ENCODE measurements around the gene SSR3. TPM values are rescaled to one million over a fixed set of nuclear protein-coding genes. Genes with fewer than 3 reads are reported as not detected.

Gene SSR3
- total and polyA plus RNA-seq, 2 donors (not counting 3 experiments of a cell fraction or from before 2014, with no cell fraction given): 155 to 355 TPM

DNA sequence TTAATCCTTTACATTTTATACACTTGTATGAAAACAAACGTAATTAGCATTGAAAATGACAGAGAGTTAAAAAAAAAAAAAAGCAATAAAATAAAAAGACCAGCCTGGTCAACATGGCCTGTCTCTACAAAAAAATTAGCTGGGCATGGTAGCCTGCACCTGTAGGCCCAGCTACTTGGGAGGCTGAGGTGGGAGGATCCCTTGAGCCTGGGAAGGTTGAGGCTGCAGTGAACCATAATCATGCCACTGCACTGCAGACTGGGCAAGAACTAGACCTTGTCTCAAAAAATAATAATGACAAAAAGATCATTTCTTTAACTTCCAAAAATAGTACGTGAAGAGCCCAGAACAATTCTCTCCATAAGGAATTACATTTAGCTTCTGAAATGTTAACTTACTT lies 1.9 kb downstream of the SSR3 start:
- ChIA-PET CTCF (interaction anchor here (0.8 to 3.7 kb wide), 2 partner anchors 12 to 121 kb away, joined by 3 to 31 read pairs; partner anchors contain the start of gene TIPARP), POLR2A (interaction anchor here (0.6 kb wide), 1 partner anchor 121 kb away, joined by 3 read pairs; the partner anchor contains the start of gene TIPARP)
- peak overlapping the region; percentile 0 to 97 (median 8) for H3K4me3 ChIP-seq (replicated peaks in 1 of 3; ENCODE audit: insufficient read depth in 1 of 3, low read depth in 1 of 3, low read length in 3 of 3)
- H3K4me1 ChIP-seq (ENCODE audit: control insufficient read depth, extremely low read depth, insufficient read depth, low read length): peaks cover 59% of the 10 kb centered on the region
- TF ChIP-seq, protein P1, sequence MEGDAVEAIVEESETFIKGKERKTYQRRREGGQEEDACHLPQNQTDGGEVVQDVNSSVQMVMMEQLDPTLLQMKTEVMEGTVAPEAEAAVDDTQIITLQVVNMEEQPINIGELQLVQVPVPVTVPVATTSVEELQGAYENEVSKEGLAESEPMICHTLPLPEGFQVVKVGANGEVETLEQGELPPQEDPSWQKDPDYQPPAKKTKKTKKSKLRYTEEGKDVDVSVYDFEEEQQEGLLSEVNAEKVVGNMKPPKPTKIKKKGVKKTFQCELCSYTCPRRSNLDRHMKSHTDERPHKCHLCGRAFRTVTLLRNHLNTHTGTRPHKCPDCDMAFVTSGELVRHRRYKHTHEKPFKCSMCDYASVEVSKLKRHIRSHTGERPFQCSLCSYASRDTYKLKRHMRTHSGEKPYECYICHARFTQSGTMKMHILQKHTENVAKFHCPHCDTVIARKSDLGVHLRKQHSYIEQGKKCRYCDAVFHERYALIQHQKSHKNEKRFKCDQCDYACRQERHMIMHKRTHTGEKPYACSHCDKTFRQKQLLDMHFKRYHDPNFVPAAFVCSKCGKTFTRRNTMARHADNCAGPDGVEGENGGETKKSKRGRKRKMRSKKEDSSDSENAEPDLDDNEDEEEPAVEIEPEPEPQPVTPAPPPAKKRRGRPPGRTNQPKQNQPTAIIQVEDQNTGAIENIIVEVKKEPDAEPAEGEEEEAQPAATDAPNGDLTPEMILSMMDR (IDR thresholded peaks at IDR 0.05; ENCODE audit: extremely low read depth in 1 of 2, insufficient read depth in 1 of 2, low read depth in 1 of 2, low read length in 2 of 2): no peak
- TF ChIP-seq GATA2 (IDR thresholded peaks at IDR 0.05; ENCODE audit: insufficient read depth, insufficient read length, low read depth, low read length) (no peak), FOS (IDR thresholded peaks at IDR 0.05; ENCODE audit: borderline replicate concordance, insufficient read depth, low read length) (no peak), MYC (IDR thresholded peaks at IDR 0.05; ENCODE audit: low read depth, low read length) (no peak), EZH2 (IDR thresholded peaks at IDR 0.05; ENCODE audit: borderline replicate concordance, low read depth, low read length, severe bottlenecking) (no peak), POLR2A (IDR thresholded peaks at IDR 0.05; ENCODE audit: low read depth, low read length) (no peak)
- H3K79me2 ChIP-seq (ENCODE audit: control insufficient read depth, insufficient read depth, low read length): peaks cover 70% of the 10 kb centered on the region
- peaks cover 0 to 13% of the 10 kb centered on the region in 2 experiments for H3K36me3 ChIP-seq (ENCODE audit: control insufficient read depth in 2 of 2, extremely low read depth in 1 of 2, insufficient read depth in 2 of 2, low read length in 2 of 2)
- DNase-seq (ENCODE audit: low read depth, low spot score) (no peak), FAIRE-seq (no peak)
- peaks cover 8% of the 10 kb centered on the region for H4K20me1 ChIP-seq (replicated peaks; ENCODE audit: control insufficient read depth, extremely low read depth, insufficient read depth, low read length)
- intact Hi-C loops (cut with micrococcal nuclease): loop anchor here (1.0 to 5.0 kb wide), 2 partner anchors 230 to 979 kb away; no protein-coding TSS in a partner anchor
- peak overlapping the region; percentile 87 for H3K27ac ChIP-seq (ENCODE audit: insufficient read depth, low read depth, low read length)
- BruUV-seq (replicated peaks): no TSS peak
- no peaks in the 10 kb centered on the region for H3K27me3 ChIP-seq (ENCODE audit: control insufficient read depth in 2 of 2, insufficient read depth in 2 of 2, low read length in 2 of 2)
- no peaks in the 10 kb centered on the region for H3K9me1 ChIP-seq (replicated peaks; ENCODE audit: control insufficient read depth, extremely low read depth, insufficient read depth, low read length)
- peak overlapping the region; percentile 62 for H3K4me2 ChIP-seq (ENCODE audit: insufficient read depth, low read length)
- H3K9me3 ChIP-seq (replicated peaks; ENCODE audit: control insufficient read depth, insufficient read depth, low read length): no peaks in the 10 kb centered on the region
- no peak overlapping the region for H2AFZ ChIP-seq (ENCODE audit: low read depth, low read length)
- peak overlapping the region; percentile 97 for H3K9ac ChIP-seq (replicated peaks; ENCODE audit: extremely low read depth, insufficient read depth, low read length)
- dilution Hi-C loops (cut with MboI; ENCODE audit: extremely low pct_ligation_motif_present, low sequenced_read_pairs): no loop called here
